Epithelial cell of prostate (primary cell): Measurements from ENCODE around the gene SLC25A25.

Experiments
- DNase-seq: peaks from one replicate; pipeline ENCODE4 v3.0.0-alpha.2; 2011; ENCODE audit warnings: low read depth, low spot score
- H3K27ac ChIP-seq: fragments of 450-650 bp; 2 replicates; pipeline ENCODE4 v1.5.1; 2017; ENCODE audit warnings: mild to moderate bottlenecking

Gene SLC25A25

GRCh38 chr9:128049843-128050242, 18.2 kb upstream of the SLC25A25 start:
- no peak overlapping the region for H3K27ac ChIP-seq
- DNase-seq, result no peak

DNA sequence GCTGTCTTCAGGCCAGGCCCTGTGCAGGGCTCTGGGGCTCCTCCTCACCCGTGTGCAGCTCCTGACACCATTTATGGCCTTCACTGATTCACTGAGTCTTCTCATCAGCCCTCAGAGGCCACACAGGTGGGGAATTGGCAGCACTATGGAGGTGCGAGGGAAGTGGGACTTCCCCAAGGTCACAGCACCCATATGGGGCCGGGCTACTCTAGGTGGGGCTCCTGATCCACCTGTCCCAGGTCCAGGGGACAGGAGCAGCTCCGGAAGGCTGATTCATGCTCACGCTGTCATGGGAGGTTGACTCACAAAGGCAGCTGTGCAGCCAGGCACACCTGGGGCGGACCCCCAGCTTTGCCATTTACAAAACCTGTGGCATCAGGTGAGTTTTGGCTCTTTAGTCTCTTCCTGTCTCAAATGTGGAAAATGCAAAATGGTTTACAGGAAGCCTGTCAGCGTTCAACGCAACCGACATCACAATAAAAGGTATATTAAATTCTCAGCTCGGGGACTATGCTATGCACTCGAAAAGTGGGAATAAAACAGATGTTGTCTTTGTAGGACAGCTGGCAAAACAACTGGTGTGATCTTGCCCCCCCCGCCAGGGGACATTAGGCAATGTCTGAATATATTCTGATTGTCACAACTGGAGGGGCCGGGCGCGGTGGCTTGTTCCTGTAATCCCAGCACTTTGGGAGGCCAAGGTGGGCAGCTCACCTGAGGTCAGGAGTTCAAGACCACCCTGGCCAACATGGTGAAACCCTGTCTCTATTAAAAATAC, 15.9 kb upstream of the SLC25A25 start:
- DNase-seq, result no peak
- peak overlapping the region; percentile 74 for H3K27ac ChIP-seq

GRCh38 chr9:128053560-128053959, 14.5 kb upstream of the SLC25A25 start:
- H3K27ac ChIP-seq, result no peak overlapping the region
- no peak for DNase-seq

DNA sequence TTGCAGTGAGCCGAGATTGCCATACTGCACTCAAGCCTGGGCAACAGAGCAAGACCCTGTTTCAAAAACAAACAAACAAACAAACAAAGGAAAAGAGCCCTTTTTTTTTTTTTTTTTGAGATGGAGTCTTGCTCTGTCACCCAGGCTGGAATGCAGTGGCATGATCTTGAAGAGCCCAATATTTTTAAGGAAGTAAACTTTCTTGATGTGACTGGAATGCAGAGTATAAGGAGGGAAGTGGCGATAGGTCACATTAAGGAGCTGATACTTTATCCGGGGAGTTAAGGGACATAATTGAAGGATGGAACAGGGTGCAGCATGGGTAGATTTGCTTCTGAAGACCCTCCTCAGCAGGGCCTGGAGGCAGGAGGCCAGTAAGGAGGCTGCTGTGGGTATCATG, 13.9 kb upstream of the SLC25A25 start:
- H3K27ac ChIP-seq, result no peak overlapping the region
- no peak for DNase-seq

DNA sequence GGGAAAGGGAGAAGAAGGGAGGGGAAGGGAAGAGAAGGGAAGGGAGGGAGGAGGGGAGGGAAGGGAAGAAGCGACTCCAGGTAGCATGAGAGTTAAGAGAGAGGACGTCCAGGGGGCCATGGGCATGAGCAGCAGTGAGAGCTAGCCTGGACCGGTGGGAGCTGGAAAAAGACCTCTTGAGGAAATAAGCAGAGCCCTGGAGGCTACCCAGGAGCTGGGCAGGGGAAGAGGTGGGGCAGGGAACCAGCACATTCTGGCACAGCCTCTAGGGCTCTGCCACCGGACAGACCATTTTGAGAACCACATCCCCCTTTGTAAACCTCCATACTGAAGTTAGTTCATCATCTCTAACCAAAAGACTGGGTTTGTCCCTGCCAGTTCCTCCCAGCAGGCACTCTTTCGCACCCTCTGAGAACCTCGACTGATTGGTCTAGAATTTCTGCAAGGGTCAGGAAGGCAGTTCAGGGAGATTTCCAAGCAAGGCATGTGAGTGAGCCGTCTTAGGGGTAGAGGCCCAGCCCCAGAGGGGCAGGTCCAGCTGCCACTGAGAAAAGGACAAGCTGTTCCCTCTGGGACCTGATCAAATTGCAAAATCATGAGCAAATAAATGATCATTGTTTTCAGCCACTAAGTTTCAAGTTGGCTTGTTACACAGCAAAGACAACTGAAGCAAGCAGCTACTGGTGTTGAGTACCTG, 12.5 kb upstream of the SLC25A25 start:
- no peak overlapping the region for H3K27ac ChIP-seq
- DNase-seq, result no peak

DNA sequence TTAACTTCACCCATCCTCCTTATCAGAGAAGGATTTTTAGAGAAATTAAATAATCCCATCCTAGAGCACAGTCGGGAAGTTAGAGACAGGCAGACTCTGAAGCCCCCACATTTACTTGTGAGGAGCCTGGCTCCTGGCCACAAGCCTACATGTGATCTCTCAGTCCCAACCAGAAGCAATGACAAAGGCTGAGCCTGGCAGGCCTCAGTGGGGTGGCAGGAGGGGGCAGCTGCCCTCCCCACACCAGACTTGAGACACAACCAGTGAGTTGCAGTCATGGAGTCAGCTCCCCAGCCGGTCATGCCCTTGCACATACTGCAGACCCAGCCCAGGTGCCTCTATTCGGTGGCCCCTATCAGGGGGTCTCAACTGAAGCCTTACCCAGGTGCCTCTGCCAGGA, 11.9 kb upstream of the SLC25A25 start:
- no peak overlapping the region for H3K27ac ChIP-seq
- no peak for DNase-seq

- H3K27ac ChIP-seq, result no peak overlapping the region
- DNase-seq, result no peak
Observed at GRCh38 chr9:128056887-128057723, 10.9 kb upstream of the SLC25A25 start.

- no peak overlapping the region for H3K27ac ChIP-seq
- DNase-seq, result no peak
Observed at GRCh38 chr9:128057724-128058409, 10.2 kb upstream of the SLC25A25 start.

GRCh38 chr9:128059365-128059983, 8.6 kb upstream of the SLC25A25 start:
- no peak for DNase-seq
- H3K27ac ChIP-seq, result no peak overlapping the region

DNA sequence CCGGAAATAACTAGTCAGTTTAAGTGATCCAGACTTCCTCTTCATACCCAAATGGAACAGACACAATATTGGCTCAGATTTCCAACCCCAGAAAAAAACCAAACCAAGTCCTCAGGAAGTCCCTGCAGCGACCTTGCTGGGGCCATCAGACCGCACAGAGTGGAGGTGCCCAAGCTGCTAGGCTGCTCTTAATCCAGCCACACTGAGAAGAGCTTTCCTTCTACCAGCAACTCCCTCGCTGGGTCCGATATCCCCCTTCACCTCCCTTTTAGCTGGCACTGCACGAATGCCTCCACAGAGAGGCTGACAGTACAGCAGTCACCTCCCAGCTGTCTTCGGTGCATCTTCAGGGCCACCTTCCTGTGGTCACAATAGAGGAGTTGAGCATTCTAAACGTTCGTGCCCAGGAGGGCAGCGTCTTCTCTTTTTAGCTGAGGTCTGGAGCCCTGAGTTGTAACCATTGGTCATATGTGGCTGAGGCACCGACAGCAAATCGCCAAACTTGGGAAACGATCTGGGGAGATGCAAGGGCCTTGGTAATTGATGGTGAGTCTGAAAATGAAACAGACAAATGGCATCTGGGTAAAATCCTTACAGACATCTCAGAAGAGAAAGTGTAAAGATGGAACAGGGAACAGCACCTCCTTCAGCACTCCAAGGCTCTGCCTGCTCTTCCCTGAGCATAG, 6.6 kb upstream of the SLC25A25 start:
- no peak for DNase-seq
- H3K27ac ChIP-seq, result no peak overlapping the region

DNA sequence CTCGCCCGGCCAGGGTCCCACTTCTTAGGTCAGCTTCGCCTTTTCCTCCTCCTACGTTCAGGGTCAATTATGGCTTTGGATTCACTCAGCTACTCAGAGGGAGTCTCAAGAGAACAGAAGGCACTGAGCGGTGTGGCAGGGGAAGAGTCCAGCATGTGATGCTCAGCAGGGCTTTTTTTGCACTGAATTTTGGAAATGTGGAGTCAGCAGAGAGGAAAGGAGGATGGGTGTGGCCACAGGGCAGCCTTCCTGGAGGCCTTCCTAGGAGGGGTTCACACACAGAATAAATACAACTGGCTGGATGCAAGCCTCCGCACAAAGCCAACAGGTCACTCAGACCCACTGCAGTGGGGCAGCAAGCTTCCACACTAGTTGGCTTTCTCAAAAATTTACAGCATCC, 5.8 kb upstream of the SLC25A25 start:
- no peak for DNase-seq
- no peak overlapping the region for H3K27ac ChIP-seq

DNA sequence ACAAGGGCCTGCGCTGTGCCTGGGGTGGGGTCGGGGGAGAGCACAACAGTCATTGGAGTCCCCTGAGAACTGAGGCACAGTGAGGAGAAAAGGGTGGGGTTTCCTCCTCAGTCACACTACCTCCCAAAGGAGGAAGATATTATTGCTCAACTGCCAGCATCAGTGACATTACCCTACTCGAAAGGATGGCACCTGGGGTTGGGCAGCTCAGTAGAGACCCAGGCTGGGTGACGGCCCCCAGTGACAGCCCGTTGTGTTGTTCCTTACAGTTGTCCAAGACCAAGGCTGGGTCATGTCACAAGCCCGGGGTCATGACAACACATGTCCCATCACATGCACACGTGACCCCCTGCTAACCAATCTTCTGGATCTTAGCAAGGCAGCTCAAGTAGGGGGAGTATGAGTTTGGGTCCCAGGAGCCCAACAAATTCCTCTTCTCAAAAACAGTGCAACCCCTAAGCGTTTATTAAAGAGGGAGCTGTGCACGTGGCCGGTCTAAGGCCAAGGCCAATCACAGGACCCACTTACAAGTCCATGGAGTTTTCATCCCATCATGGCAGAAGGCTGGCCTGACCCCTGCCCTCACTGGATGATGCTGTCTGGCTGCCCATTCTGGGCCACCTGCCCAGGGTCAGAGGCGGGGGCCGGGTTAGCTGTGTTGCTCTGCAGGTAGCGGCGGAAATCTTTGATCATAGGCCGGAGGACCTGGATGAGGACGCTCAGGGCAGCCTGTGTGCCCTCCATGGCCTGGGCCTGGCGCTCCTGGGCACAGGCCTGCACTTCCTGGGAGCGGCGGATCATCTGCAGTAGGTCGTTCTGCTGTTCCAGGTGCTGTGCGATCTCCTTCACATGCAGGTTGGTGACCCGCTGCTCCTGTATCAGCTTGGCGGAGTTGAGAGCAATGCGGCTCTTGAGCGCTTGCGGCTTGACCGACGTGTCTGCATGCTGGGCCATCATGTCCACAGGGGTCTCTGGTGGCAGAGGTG, 4.9 kb upstream of the SLC25A25 start:
- H3K27ac ChIP-seq, result no peak overlapping the region
- no peak for DNase-seq

GRCh38 chr9:128065907-128066712, 1.9 kb upstream of the SLC25A25 start:
- H3K27ac ChIP-seq, result no peak overlapping the region
- DNase-seq, result no peak

DNA sequence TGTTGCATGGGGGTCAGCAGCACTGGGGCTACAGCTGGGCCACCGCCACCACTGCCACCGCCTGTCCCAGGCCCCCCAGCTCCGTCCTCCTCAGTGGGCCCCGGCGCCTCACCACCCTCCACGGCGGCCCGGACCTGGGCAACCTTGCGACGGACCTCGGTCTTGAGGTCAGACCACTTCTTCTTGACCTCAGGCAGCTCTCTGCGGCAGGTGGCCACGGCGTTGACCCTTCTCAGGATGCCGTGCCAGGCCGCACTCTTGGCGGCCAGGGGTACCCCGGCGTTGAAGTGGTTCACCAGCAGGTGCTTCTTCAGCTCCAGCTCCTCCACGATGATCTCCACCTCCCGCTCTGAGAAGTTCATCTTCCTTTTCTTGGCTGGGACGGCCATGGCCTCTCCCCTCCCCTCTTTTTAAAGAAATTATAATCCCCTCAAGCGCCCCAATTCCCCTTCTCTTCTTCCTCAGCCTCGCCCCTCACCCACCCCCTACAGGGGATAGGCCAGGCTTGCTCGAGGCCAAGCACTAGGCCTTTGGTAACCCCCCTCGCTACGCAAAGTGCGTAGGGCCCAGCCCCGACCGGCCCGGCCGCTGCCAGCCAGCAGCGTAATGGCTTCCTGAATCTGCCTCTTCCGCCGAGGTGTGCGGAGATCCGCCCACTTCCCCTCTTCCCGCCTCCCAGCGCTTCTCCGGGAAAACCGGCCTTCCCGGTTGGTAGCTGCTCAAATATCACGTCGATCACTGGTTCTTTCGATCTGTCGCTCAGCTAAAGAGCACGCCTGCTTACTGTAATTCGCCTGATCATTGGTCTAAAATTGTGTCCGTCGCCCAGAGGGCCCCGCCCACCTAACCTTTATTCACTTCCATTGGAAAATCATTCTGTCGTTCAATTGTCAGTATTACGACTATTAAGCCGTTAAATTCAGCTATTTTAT, 1.1 kb upstream of the SLC25A25 start, which contains the start of gene NAIF1:
TSS of gene NAIF1 (minus strand) at position 608 of the 932 bp plus-strand sequence. CDS start at position 389, 219 bp downstream.
- peak; percentile 98 for DNase-seq
- peak within 1 kb of the TSS; percentile 97 for H3K27ac ChIP-seq

DNA sequence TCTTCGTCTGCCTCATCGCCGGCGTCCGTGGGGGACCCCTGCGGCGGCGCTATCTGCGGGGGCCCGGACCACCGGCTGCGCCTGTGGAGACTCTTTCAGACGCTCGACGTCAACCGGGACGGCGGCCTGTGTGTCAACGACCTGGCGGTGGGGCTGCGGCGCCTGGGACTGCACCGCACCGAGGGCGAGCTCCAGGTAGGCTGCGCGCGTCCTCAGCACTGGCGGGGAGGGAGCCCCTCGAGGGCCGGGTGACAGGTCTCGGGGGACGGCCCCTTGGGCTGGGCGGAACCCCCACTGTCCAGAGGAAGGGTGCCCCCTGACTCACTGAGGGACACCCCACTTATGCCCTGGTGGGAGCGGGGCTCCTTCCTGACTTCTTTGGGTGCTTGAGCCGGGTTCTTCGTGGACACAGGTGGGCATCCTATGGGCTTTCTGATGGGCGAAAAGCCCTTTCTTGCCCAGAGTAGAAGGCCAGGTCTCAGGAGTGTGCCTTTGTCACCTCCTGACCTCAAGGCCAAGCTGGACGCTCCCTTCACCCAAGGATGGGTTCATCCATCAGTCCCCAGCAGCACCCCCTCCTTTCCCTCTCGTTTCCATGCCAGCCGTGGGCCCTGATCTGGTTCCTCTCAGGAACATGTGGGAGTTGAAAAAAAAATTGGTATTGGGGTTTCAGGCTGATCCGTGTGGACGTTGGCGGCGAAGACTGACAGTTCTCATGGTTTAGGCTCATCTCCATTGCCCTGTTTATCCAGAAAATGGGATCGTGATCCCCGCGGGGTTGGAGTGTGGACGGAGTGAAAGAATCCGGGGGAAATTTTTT, 564 bp downstream of the SLC25A25 start:
- peak overlapping the region; percentile 97 for H3K27ac ChIP-seq
- DNase-seq, result no peak
